HG03045 (cell line): ENCODE data around the gene CENPX.
A peak's percentile ranks its signal among the peaks of the same experiment; 100 is the strongest.

Source experiments
- ATAC-seq: cut with Tn5 transposase; IDR thresholded peaks from one replicate; pipeline ENCODE4 v1.9.1; 2021; ENCODE audit warnings: mild to moderate bottlenecking, moderate library complexity; ENCODE audit not compliant: unreplicated experiment

CENPX gene

DNA sequence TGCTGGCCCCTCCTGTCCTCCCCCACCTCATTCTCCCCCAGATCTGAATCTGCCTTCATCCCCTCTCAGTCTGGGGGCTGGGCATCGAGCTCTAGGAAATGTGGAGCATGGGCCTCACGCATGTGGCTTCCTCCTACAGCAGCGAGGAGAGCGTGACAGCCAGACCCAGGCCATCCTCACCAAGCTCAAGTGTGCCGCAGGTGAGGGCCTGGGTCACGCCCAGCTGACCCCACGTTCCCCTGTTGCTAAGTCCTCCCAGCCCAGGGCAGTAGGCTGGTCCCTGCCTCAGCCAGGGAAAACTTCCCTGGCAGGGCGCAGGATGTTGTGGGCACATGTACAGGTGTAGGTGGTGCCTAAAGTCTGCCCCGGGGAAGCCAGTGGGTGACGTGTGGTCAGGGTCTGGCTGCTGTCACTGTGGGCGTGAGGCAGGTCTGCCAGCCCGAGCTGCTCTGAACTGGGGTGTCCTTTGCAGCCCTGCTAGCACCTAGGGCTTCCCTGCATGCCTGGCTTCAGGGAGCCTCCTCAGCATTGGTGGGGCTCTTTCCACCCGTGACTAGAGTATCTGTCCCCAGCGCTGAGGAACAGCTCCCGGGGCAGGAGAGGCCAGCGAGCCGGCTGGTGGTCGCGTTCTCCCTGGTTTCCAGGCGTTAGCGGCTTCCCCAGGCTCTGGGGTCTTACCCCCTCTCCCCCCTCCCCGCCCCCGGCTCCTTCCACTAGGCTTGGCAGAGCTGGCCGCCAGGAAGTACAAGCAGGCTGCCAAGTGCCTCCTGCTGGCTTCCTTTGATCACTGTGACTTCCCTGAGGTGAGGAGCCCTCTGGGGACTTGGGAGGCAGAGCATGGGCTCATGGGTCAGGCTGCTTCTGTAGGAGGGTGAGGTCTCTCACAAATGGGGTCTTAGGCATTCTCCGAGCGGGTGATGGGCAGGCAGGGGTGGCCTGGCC lies 32.6 kb upstream of the CENPX start:
- no peak for ATAC-seq

DNA sequence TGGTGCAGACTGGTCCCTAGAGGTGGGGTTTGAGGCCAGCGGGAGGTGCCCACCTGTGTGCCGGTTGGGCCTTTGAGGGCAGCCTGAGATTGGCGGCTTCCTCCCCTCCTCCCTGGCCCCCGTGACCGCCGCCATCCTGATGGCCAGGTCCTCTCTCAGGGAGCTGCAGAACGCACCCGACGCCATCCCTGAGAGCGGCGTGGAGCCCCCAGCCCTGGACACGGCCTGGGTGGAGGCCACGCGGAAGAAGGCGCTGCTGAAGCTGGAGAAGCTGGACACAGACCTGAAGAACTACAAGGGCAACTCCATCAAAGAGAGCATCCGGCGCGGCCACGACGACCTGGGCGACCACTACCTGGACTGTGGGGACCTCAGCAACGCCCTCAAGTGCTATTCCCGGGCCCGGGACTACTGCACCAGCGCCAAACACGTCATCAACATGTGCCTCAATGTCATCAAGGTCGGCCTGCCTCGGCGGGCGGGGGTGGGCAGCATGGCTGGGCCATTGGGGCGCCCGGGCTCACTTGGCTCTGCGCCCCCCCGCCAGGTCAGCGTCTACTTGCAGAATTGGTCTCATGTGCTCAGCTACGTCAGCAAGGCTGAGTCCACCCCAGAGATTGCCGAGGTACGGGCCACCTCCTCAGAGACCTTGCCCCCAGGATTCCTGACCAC lies 31.8 kb upstream of the CENPX start:
- ATAC-seq: no peak

DNA sequence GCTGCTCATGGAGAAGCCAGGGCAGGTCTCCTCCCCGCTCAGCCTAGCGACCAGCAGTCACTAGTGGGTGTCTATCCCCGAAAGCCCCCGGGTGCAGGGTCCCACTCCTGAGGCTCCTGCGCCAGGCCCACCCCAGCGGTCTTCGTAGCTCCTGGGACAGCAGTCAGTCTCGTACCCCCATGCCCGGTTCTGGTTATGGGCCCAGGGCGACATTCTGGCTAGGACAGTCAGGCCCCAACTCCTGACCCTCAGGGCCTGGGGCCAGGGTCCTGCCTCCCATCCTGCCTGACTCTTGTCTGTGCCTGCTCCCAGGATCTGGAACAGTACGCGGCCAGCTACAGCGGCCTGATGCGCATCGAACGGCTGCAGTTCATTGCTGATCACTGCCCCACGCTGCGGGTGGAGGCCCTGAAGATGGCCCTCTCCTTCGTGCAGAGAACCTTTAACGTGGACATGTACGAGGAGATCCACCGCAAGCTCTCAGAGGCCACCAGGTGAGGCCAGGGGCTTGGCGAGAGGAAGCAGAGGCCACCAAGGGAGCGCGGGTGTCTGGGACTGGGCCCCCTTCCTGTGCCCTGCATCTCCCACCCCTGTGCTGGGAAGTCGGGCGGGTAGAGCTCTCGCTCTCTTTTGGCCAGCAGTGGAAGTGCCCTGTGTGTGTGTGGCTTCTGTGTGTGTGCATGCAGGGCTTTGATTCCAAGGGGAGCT lies 31.0 kb upstream of the CENPX start:
- no peak for ATAC-seq

DNA sequence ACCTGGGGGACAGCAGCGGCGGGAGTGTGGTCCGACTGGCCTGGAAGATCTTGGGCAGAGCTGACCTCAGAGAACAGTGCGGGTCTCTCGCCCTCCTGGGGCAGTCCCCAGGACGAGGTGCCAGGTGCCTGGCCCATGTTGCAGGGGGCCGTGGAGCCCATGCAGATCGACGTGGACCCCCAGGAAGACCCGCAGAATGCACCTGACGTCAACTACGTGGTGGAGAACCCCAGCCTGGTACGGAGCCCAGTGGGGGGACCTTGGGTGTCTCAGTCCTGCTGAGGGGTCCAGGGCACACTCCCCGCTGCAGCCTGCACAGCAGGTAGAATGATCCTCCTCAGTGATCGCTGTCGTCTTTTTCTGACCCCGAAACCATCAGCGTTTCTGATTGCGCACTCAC lies 30.5 kb upstream of the CENPX start:
- no peak for ATAC-seq

DNA sequence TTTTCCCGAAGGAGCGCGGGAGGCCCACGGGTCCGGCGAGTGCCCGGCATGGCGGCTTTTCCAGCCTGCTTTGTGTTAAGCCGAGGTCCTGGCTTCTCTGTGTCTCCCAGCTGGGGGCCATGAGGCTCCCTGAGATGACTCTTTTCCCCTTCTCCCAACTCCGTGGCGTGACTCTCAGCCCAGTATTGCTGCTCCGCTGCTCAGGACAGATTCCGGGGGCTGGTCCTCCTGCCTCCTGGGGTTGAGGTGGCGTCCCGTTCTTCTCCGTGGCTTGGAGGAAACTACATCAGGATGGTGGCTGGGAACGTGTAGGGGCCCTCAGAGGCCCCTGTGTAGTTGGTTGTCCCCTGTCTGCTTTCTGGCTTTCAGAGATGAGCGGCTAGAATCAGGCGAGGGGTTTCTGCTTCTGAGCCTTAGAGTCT lies 30.0 kb upstream of the CENPX start:
- no peak for ATAC-seq

DNA sequence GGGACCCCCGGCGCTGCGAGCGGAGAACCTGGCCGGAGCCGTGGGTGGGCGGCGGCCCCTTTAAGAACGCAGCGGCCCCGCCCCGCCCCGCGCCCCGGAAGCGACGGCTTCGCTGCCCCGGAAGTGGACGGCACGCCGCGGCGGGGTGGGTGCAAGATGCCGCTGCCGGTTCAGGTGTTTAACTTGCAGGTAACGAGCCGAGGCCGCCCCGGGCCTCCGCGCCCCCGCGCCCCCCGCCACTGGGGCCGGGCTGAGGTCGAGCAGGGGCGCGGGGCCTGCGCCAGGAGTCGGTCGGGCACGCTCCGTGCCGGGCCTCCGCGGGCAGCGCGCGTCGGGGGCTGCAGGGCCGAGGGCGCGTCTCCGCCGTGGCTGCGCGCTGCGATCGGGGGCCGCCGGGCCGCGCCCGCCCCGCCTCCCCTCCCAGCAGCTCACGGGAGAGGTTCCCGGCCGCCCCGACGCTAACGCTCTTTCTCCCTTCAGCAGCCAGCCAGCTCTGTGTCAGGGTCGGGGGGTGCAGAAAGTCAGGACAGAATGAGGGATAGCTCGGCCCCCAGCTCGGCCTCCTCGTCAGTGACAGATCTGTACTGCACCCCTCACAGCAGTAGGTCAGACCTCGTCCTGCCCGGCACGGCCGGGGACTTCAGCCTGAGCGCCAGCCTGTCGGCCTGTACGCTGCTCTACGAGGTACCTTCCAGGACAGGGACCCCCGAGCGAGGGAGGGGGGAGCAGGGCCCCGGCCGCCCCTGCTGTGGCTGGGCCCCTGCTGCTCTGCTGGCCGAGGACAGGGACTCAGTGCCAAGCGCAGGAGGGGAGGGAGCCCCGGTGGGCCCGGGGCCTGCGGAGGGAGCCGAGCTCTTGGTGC lies 29.3 kb upstream of the CENPX start, which contains the start of the genes GPS1 and RFNG:
GPS1 (plus strand) TSS at position 123 of the 862 bp plus-strand sequence; CDS start at position 157, 34 bp downstream.
RFNG (minus strand) TSS at position 36 of the 862 bp plus-strand sequence. CDS start 45 bp downstream, outside the sequence.
- peak; percentile 56 for ATAC-seq

DNA sequence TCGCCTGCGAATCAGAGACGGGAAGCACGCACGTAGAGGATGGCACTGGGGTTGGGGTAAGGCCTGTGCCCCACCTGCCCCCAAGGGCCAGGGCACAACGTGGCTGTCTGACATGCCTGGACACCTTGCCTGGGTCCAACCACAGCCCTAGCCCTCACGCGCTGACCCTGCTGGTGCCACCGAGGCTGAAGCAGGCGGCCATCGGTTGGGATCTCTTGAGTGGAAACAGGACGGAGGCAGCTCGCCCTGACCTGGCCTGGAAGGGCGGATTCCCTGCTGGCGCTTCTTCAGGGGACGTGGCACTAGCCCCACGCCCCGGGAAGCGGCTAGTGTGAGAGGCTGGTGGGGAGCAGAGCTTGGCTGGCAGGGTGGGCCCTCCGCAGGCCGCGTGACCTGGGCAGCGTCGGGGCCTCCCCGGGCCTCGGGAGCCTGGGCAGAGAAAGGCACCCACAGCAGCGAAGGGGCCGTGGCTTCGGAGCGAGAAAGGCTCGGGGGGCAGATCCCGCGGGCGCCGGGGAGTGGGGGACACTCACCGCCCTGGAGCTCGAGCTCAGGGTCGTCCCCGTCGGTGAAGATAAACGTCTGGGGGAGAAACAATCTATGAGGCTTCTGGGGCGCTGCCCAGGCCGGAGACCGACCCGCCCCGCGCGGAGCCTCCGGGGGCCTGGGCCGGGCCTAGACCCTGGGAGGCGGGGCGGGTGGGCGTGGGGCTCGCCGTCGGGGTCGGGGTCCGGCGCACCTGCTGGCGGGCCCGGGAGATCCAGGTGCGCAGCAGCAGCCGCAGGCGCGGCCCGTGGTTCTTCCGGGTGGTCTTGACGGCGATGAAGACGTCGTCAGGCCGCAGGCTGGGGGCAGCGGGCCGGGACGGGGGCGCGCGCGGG lies 28.3 kb upstream of the CENPX start:
- ATAC-seq: no peak

DNA sequence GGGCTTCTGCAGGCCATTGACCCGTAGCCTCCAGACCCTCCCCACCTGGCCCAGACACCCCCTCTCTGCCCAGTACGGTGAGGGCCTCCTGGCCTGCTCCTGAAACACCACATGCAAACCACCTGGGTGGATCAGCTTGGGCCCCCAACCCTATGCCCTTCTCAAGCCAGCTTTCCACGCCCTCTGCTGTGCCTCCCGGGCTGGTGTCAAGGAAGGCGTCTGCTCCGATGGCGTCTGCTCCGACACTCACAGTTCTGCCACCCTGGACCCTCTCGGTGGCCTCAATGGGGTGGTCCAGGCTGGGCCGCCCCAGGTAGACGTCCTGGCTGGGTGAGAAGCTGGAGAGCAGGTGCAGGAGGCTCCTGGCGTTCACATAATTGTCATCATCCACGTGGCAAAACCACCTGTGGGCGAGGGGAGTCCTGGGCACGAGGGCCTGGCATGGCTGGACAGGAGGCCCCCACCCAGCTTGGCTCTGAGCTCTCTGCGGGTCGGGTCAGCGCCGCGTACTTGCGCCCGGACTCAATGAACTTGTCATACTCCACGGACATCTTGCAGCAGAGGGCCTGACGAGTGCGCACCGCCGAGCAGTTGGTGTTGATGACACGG lies 27.6 kb upstream of the CENPX start:
- no peak for ATAC-seq

DNA sequence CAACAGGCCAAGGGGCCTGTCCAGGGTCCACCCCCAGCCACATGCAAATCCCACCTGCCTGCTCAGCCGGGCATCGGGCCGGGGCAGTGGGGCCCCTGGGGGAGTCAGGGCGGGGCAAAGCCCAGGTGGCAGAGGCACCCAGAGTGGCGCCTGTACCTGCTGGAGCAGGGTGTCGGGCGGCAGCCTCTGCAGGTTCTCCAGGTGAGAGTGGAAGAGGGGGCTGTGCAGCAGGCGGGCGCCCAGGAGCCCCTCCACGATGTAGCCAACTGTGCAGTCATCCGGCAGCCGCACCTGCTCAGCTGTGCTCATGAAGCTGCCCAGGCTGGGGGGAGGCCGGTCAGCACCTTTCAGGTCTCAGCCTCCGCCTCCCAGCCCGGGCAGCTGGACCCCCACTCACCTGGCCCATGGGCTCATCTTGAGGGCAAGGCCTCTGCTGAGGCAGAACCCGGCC lies 26.9 kb upstream of the CENPX start:
- no peak for ATAC-seq

DNA sequence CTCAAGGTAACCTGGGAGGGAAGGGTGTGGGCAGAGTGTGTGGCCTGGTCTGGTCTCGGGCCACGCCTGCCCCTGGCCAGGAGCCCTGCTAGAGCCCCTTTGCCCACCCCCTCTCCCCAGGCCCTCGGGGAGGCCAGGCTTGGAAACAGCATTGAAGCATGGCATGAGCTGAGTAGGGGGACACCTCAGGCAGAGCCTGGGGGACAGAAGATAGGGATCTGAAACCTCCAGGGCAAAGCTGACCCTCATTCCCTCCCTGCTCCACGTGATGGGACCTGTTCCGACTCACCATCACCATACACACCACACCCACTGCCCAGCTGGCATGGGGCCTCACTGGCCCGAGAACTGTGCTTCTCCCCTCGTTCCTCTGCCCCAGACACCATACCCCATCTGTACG lies 26.4 kb upstream of the CENPX start:
- ATAC-seq: no peak

DNA sequence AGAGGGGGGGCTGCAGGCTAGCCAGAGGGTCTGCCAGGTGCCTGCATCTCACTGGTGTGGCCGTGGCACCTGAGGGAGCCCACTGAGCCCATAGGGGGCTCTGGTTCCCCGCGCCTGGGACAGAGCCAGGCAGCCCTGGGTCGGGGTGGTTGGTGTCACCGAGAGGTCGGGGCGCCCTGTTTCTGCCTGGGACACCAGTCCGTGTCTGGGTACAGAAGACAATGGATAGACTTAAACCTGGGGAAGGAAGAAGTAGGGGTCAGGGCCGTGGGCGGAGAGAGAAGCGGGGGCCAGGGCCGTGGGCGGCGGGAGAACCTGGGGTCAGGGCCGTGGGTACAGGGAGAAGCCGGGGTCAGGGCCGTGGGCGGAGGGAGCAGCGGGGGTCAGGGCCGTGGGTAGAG lies 25.9 kb upstream of the CENPX start:
- ATAC-seq: no peak

DNA sequence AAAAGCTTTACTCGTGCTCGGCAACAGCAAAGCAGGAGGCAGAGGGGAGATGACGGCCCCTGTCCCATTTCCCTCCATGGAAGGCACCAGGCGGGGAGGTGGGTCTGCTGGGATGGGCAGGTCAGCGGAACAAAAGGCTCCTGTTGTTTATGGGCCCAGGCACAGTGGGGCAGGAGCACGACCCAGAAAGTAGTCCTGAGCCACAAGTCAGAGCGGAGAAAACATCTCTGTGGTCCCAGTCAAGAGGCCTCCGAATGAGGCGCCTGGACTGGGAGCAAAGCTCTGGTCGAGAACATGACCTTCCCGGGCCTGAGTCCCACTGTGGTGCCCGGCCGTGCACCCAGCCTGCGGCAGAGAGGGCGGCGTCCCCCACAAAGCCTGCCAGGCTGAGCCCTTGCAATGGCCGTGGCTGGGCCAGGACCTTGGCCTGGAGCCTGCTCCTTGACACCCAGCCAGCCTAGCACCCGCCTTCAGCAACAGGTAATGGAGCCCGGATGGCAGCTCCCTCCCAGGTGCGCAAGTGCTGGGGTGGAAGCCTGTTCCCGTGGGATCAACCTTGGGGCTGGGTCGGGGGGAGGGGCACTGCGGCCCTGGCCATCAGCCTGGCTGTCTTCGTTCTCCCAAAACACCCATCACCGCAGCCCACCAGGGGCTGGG lies 25.4 kb upstream of the CENPX start:
- no peak for ATAC-seq

DNA sequence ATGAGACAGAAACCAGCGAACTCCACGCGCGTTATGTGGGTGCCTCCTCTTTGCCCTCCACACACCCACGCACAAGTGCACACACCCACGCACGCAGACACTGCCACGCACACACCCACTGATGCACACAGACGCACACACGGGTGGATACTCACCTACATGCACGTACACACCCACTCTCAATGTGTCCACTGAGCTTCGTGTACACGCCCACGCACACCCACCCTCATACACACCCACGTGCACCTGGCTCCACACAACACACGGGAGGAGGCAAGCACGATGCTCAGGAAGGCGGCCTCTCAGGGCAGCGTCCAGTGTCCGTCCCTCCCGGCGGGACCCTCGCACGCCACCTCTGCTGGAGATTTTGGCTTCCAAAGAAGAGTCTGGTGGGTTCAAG lies 24.7 kb upstream of the CENPX start:
- no peak for ATAC-seq

DNA sequence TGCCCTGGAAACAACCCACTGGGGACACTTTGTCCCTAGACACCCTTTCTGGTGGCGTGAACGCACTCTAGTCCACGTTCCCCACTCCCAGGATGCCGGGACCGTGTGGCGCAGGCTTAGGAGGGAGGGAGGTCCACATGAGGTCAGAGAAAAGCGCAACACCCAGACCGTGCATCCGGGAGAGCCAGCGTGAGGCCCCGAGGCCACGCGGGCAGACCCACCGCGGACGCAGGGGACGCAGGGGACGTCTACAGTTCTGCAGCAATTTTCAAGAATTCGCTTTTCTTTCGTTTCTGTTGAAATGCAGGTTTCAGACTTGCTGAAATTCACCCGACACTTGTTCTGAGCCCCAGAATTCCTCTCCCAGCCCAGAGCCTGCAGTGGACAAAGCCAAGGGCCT lies 24.2 kb upstream of the CENPX start:
- no peak for ATAC-seq

DNA sequence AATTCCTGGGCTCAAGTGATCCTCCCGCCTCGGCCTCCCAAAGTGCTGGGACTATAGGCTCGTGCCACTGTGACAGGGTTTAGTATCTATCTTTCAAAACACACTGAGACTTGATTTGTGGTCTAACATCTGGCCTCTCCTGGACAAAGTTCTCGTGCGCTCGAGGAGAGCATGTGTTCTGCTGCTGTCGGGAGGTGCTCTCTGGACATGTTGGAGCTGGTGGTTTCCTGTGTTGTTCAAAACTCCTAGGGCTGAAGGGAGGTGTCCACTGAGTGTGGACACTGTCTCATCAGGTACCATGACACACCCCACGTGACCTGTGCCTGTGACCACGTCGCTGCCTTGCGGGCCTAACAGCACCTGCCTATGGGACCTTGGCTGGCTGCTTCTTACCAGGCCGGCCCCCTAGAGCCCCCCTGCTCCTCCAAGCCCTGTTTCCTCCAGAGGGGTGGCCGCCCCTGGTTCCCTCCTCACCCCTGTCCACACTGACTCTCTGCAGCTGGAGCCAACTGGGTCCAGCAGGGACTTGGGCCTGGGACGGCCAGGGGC lies 23.3 kb upstream of the CENPX start:
- ATAC-seq: no peak

DNA sequence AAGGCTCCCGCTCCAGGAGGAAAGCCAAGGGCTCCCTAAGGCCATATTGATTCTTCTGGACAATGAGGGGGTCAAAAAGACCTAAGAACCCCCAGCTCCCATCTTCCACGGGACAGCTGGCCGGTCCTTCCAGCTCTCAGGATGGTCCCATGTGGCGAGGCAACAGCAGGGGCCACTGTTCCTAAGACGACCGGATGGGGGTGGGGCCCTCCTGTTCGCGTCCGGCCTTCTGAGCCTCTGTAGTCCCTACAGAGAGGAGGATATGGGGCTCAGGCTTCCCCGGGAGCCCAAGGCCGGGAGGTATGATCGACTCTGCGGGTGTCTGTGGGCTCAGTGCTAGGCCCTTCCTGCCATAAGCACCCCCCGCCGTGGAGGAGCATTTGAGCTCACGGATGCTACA lies 20.8 kb upstream of the CENPX start:
- no peak for ATAC-seq

DNA sequence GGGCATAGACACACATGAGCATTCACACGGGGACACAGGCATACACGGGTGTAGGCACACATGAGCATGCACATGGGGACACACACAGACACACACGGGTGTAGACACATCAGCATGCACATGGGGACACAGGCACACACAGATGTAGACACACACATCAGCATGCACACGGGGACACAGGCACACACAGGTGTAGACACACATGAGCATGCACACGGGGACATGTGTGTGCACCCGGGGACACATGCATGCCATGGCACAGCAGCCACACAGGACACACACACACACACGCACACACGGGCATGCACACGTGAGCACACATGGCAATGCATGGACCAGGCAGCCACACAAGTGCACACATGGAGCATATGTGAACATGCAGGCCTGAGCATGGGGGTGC lies 20.0 kb upstream of the CENPX start:
- ATAC-seq: no peak

DNA sequence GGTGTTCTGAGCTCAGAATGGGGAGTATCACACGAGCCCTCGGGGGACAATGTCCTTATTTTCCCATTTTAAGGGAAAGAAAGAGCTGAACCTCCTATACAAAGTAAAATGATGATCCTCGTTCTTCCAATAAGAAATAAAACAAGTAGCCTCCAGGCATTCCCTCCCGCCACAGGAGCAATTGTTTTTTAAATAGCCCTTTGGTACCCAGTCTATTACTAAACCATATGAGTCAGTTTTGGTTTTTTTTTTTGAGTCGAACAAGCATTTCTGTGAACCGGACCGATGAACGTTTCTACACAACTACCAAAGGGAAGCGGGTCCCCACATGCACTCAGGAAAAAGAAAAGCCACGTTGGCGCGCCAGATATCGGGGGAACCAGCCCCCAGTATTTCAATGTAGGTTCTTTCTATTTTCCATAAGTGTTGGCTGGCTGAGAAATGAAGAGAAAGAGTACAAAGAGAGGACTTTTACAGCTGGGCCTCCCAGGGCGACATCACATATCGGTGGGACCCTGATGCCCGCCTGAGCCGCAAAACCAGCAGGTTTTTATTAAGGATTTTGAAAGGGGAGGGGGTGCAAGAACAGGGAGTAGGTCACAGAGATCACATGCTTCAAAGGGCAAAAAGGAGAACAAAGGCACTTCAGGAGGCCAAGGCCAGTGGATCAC lies 18.6 kb upstream of the CENPX start:
- no peak for ATAC-seq
